ENCODE data around the gene CTNND2.

GRCh38 chr5:11904265-11904906 is at the start of gene CTNND2:
- no peak for TF ChIP-seq YY1 (IDR thresholded peaks at IDR 0.05; ENCODE audit: insufficient read depth, insufficient read length)
- no peak for TF ChIP-seq ZNF274 (IDR thresholded peaks at IDR 0.05; ENCODE audit: low read depth, low read length)
- TF ChIP-seq SUZ12 (IDR thresholded peaks at IDR 0.05; ENCODE audit: extremely low read depth, insufficient read depth, insufficient read length) = no peak
